ENCODE results near the gene PIP. TPM values are rescaled to one million over a fixed set of nuclear protein-coding genes. Genes with fewer than 3 reads are reported as not detected.
"Not testable (repeated sequence)": the region's sequence is repeated elsewhere in the genome, so short reads cannot be mapped to it uniquely, and the experiment has no call there.

The PIP gene
- not detected for total RNA-seq

- no peak for ATAC-seq (ENCODE audit: low FRiP score)
Observed at GRCh38 chr7:143131781-143132180, at the start of gene PIP. Gene PIP, plus strand, starts transcription at chr7:143132077. Its CDS starts 40 bp downstream, at chr7:143132117.

GRCh38 chr7:143085109-143085508, 46.8 kb upstream of the PIP start:
- ATAC-seq (ENCODE audit: low FRiP score) (no peak), DNase-seq (ENCODE audit: low spot score) (no peak)
- no peak for TF ChIP-seq CTCF (IDR thresholded peaks at IDR 0.05)

More at GRCh38 chr7:143131781-143132180, at the start of gene PIP:
- DNase-seq (ENCODE audit: low spot score): no peak
- no peak for TF ChIP-seq CTCF (IDR thresholded peaks at IDR 0.05)

GRCh38 chr7:143085610-143086009, 46.3 kb upstream of the PIP start:
- ATAC-seq (ENCODE audit: low FRiP score); DNase-seq (ENCODE audit: low spot score): not testable (repeated sequence)

- not testable (repeated sequence) for DNase-seq (ENCODE audit: low spot score); ATAC-seq (ENCODE audit: low FRiP score)
Observed at GRCh38 chr7:143088549-143089231, 43.2 kb upstream of the PIP start.

GRCh38 chr7:143096146-143096545, 35.7 kb upstream of the PIP start:
- no peak for DNase-seq (ENCODE audit: low spot score)
- no peak for TF ChIP-seq CTCF (IDR thresholded peaks at IDR 0.05)

GRCh38 chr7:143099579-143099978, 32.3 kb upstream of the PIP start:
- DNase-seq (ENCODE audit: low spot score); ATAC-seq (ENCODE audit: low FRiP score): not testable (repeated sequence)

More at GRCh38 chr7:143096146-143096545, 35.7 kb upstream of the PIP start:
- ATAC-seq (ENCODE audit: low FRiP score): no peak

- DNase-seq (ENCODE audit: low spot score) (no peak), ATAC-seq (ENCODE audit: low FRiP score) (no peak)
- no peak for TF ChIP-seq CTCF (IDR thresholded peaks at IDR 0.05)
Observed at GRCh38 chr7:143104759-143105158, 27.1 kb upstream of the PIP start.

- ATAC-seq (ENCODE audit: low FRiP score); DNase-seq (ENCODE audit: low spot score): not testable (repeated sequence)
Observed at GRCh38 chr7:143108019-143108418, 23.9 kb upstream of the PIP start.

- no peak for DNase-seq (ENCODE audit: low spot score)
- no peak for TF ChIP-seq CTCF (IDR thresholded peaks at IDR 0.05)
- ATAC-seq (ENCODE audit: low FRiP score): no peak
Observed at GRCh38 chr7:143117395-143117794, 14.5 kb upstream of the PIP start.
